Large intestine (tissue), 3 donors: ENCODE data around the gene COL17A1. TPM values are rescaled to one million over a fixed set of nuclear protein-coding genes. Genes with fewer than 3 reads are reported as not detected.

Experiments used
- DNase-seq, 2 donors: peaks; one replicate each; pipeline versions ENCODE4 v3.0.0 to v3.0.0-alpha.2; 2013
- H3K27ac ChIP-seq: one replicate; pipeline ENCODE4 v1.5.1; 2013; ENCODE audit warnings: low read length
- H3K27me3 ChIP-seq: 2 replicates; pipeline ENCODE4 v1.6.1; 2013; ENCODE audit warnings: low read length; ENCODE audit not compliant: control insufficient read depth, insufficient read depth
- H3K36me3 ChIP-seq: 2 replicates; pipeline ENCODE4 v1.6.1; 2013; ENCODE audit warnings: low read length; ENCODE audit not compliant: control insufficient read depth, insufficient read depth
- H3K4me1 ChIP-seq: one replicate; pipeline ENCODE4 v1.6.1; 2013; ENCODE audit warnings: low read length; ENCODE audit not compliant: control insufficient read depth, insufficient read depth
- H3K4me3 ChIP-seq: one replicate; pipeline ENCODE4 v1.5.1; 2013; ENCODE audit warnings: low read length
- H3K9me3 ChIP-seq: one replicate; pipeline ENCODE4 v1.6.1; 2013; ENCODE audit warnings: mild to moderate bottlenecking, low read depth, low read length, moderate library complexity; ENCODE audit not compliant: control insufficient read depth
- WGBS: methylation state at CpG from one replicate; pipeline ENCODE4 v1.1.5; 2013; ENCODE audit warnings: low lambda C conversion rate; ENCODE audit not compliant: insufficient coverage; 5-methylcytosine and 5-hydroxymethylcytosine counted together
- polyA plus RNA-seq: library from polyadenylated mRNA; unstranded; fragments of 120-200 nt; gene quantifications from one replicate; pipeline ENCODE4 v1.2.1, GENCODE V29; 2013

COL17A1 gene
- polyA plus RNA-seq, 1 donor: 8.8 TPM

GRCh38 chr10:104098358-104098925 lies 12.8 kb upstream of the COL17A1 start:
- Histone ChIP-seq H3K9me3 (no peaks in the 10 kb centered on the region), H3K27me3 (no peaks in the 10 kb centered on the region), H3K27ac (no peak overlapping the region), H3K36me3 (no peaks in the 10 kb centered on the region), H3K4me1 (no peaks in the 10 kb centered on the region), H3K4me3 (no peak overlapping the region)
- 90% methylated on average over 2 of the region's 4 CpGs for WGBS
- no peak for DNase-seq

DNA sequence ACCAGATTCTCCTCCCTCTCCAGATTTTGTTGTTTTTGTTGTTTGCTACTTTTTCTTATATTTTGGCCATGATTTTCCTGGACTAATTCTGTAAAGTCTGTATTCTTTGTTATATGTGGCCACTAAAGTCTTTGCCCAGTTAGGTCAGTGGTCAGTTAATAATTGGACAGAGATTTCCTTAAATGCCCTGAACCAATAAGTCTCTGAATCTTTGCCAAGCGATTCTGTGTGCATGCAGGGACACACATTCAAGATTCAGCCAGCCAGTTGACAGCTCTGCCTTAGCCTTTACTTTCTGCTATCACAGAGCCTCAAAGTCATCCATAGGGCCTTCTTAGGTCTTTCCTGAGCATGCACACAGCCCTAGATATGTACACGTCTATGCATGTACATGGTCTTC lies 11.0 kb upstream of the COL17A1 start:
- Histone ChIP-seq H3K27me3 (no peaks in the 10 kb centered on the region), H3K27ac (no peak overlapping the region), H3K9me3 (no peaks in the 10 kb centered on the region), H3K4me3 (no peak overlapping the region), H3K36me3 (no peaks in the 10 kb centered on the region), H3K4me1 (no peaks in the 10 kb centered on the region)
- DNase-seq: no peak
- WGBS: 100% methylated on average over 1 of the region's 2 CpGs

GRCh38 chr10:104092749-104093148 lies 7.1 kb upstream of the COL17A1 start:
- no peak for DNase-seq
- Histone ChIP-seq H3K27ac (no peak overlapping the region), H3K36me3 (no peaks in the 10 kb centered on the region), H3K27me3 (no peaks in the 10 kb centered on the region), H3K4me3 (no peak overlapping the region), H3K9me3 (no peaks in the 10 kb centered on the region), H3K4me1 (no peaks in the 10 kb centered on the region)

GRCh38 chr10:104090611-104091010 lies 4.9 kb upstream of the COL17A1 start:
- Histone ChIP-seq H3K4me3 (no peak overlapping the region), H3K4me1 (peaks cover 2% of the 10 kb centered on the region), H3K9me3 (no peaks in the 10 kb centered on the region), H3K27ac (no peak overlapping the region), H3K36me3 (no peaks in the 10 kb centered on the region), H3K27me3 (no peaks in the 10 kb centered on the region)
- DNase-seq: no peak
- WGBS: 83% methylated on average over 2 of the region's 2 CpGs

- Histone ChIP-seq H3K27ac (no peak overlapping the region), H3K27me3 (no peaks in the 10 kb centered on the region), H3K36me3 (no peaks in the 10 kb centered on the region), H3K9me3 (no peaks in the 10 kb centered on the region), H3K4me3 (no peak overlapping the region), H3K4me1 (peaks cover 4% of the 10 kb centered on the region)
- no peak for DNase-seq
- WGBS: no CpG with 5 or more reads among the region's 3 CpGs
Measured at GRCh38 chr10:104089621-104090020, 3.9 kb upstream of the COL17A1 start.

GRCh38 chr10:104088239-104088638 lies 2.6 kb upstream of the COL17A1 start:
- Histone ChIP-seq H3K27ac (no peak overlapping the region), H3K9me3 (no peaks in the 10 kb centered on the region), H3K27me3 (no peaks in the 10 kb centered on the region), H3K4me1 (peaks cover 4% of the 10 kb centered on the region), H3K4me3 (no peak overlapping the region), H3K36me3 (no peaks in the 10 kb centered on the region)
- no peak for DNase-seq
- WGBS: 100% methylated on average over 2 of the region's 5 CpGs

DNA sequence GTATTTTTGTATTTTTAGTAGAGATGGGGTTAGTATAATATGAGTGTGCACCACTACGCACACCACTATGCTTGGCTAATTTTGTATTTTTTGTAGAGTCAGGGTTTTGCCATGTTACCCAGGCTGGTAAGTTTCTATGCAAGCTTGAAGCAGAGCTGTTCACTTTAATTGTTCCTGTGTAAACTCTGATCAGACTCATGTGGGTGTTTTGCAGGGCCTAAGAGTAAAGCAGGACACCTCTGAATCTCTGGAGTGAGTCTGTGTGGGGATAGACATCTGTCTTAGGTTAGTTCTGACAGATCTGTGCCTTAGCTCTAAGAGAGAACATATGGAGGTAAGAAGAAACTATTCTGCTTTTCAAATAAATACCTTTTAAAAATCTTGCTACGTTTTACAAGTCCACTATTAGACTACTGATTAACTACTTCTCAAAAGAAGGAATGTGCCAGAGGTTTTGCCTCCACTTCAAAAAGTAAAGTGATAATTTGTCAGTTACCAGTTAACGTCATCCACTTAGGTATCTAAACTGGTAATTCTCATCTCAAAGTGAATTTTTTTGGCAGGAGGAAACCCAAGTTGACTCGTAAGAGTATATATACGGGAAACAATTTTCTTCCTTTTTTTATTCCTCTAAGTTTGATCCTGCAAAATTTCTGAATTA lies 1.1 kb downstream of the COL17A1 start:
- 52% methylated on average over 4 of the region's 5 CpGs for WGBS
- no peaks in the 10 kb centered on the region for H3K27me3 ChIP-seq
- no peak for DNase-seq
- H3K4me3 ChIP-seq: no peak overlapping the region
- no peak overlapping the region for H3K27ac ChIP-seq
- no peaks in the 10 kb centered on the region for H3K9me3 ChIP-seq
- H3K36me3 ChIP-seq: no peaks in the 10 kb centered on the region
- H3K4me1 ChIP-seq: peaks cover 9% of the 10 kb centered on the region

- 80% methylated on average over 1 of the region's 5 CpGs for WGBS
- DNase-seq: no peak
- Histone ChIP-seq H3K27ac (no peak overlapping the region), H3K4me1 (peaks cover 9% of the 10 kb centered on the region), H3K4me3 (no peak overlapping the region), H3K36me3 (no peaks in the 10 kb centered on the region), H3K9me3 (no peaks in the 10 kb centered on the region), H3K27me3 (no peaks in the 10 kb centered on the region)
Measured at GRCh38 chr10:104081998-104082397, 3.7 kb downstream of the COL17A1 start.

DNA sequence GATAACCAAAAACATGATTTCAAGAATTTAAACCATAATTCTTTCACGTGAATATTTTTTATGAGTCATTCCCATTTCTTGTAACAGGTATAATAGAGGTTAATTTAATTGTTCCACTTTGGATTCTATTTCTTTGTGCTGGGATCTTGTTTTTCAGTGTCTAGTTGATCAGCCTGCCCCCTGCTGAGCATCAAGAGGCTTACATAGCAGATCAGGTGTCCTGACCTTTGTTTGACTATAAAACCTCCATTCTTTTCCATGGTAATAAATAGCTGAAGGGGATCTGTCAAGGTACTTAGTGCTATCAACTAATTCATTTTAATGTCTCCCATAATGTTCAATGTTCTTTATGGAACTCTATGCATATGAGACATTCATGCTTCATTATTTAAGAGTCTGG lies 4.9 kb downstream of the COL17A1 start:
- Histone ChIP-seq H3K9me3 (no peaks in the 10 kb centered on the region), H3K4me1 (peaks cover 8% of the 10 kb centered on the region), H3K27me3 (no peaks in the 10 kb centered on the region), H3K36me3 (no peaks in the 10 kb centered on the region), H3K27ac (no peak overlapping the region), H3K4me3 (no peak overlapping the region)
- no CpG with 5 or more reads among the region's 1 CpG for WGBS
- DNase-seq: peak; percentile 68 to 81

GRCh38 chr10:104077663-104078151 lies 8.0 kb downstream of the COL17A1 start:
- no peak overlapping the region for H3K4me3 ChIP-seq
- peaks cover 6% of the 10 kb centered on the region for H3K4me1 ChIP-seq
- H3K27ac ChIP-seq: no peak overlapping the region
- no peaks in the 10 kb centered on the region for H3K9me3 ChIP-seq
- WGBS: 100% methylated on average over 1 of the region's 5 CpGs
- no peak for DNase-seq
- H3K36me3 ChIP-seq: no peaks in the 10 kb centered on the region
- H3K27me3 ChIP-seq: no peaks in the 10 kb centered on the region

DNA sequence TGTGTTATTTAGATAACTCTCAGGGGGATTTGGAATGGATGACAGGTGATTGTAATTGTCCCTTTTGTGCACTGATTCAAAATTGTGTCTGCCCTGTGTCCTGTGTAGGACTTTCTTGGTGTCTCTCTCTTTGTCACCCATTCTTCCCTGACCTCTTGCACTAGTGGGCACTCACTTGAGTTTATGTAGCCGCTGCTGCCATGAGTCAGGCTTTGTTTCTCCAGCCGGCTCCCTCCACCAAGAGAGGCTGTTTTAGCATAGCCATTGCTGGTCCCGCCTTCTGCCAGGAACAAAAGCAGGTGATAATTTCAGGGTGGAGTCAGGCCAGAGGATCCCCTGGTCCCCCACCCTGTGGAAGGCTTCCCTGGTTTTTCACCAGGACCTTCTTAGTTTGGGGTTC lies 8.4 kb downstream of the COL17A1 start:
- Histone ChIP-seq H3K4me1 (peaks cover 6% of the 10 kb centered on the region), H3K4me3 (no peak overlapping the region), H3K27ac (no peak overlapping the region), H3K9me3 (no peaks in the 10 kb centered on the region), H3K36me3 (no peaks in the 10 kb centered on the region), H3K27me3 (no peaks in the 10 kb centered on the region)
- no CpG with 5 or more reads among the region's 3 CpGs for WGBS
- no peak for DNase-seq
